ENCODE measurements around the gene NDUFS4.

GRCh38 chr5:53568401-53568800, 8.0 kb downstream of the NDUFS4 start:
- TF ChIP-seq POLR2A (IDR thresholded peaks at IDR 0.05; ENCODE audit: low read depth) (no peak), CTCF (IDR thresholded peaks at IDR 0.05) (no peak), POLR2AphosphoS5 (IDR thresholded peaks at IDR 0.05) (no peak)

Measured in esophagus muscularis mucosa (tissue), 3 donors.